ENCODE measurements around the gene CHMP2A.

Gene CHMP2A

DNA sequence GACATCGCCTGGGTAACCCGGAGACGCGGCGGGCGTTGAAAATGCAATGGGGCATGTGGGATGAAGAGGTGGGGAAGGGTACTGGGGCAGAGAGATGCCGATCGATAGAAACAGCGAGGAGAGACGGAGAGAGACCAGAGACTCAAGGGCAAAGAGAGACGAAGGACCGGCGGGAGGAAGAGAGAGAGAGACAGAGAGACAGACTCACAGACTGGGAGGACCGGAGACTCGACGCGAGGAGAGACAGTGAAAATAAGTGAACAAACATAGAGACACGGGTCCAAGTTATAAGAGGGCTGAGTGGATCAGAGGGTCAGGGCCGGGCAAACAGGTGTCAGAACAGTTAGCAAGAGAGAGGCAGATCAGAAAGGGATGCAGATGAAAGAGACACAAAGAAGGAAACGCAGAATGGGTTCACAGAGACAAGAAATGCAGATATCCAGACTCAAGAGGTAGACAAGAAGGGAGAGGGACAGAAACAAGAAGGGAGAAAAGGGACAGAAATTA is 18.8 kb upstream of the CHMP2A start:
- Mint-ChIP-seq H3K27me3 (no peaks in the 10 kb centered on the region), H3K36me3 (ENCODE audit: low read depth) (peaks cover 65% of the 10 kb centered on the region), H3K27ac (peak overlapping the region; percentile 98), H3K4me3 (peak overlapping the region; percentile 85), H3K9me3 (no peaks in the 10 kb centered on the region), H3K4me1 (ENCODE audit: low read depth) (peaks cover 48% of the 10 kb centered on the region)
- intact Hi-C loops (cut with micrococcal nuclease), result loop anchor here (1.0 to 2.0 kb wide), 3 partner anchors 14 to 55 kb away; partner anchors contain the start of genes CHMP2A and ZBTB45

DNA sequence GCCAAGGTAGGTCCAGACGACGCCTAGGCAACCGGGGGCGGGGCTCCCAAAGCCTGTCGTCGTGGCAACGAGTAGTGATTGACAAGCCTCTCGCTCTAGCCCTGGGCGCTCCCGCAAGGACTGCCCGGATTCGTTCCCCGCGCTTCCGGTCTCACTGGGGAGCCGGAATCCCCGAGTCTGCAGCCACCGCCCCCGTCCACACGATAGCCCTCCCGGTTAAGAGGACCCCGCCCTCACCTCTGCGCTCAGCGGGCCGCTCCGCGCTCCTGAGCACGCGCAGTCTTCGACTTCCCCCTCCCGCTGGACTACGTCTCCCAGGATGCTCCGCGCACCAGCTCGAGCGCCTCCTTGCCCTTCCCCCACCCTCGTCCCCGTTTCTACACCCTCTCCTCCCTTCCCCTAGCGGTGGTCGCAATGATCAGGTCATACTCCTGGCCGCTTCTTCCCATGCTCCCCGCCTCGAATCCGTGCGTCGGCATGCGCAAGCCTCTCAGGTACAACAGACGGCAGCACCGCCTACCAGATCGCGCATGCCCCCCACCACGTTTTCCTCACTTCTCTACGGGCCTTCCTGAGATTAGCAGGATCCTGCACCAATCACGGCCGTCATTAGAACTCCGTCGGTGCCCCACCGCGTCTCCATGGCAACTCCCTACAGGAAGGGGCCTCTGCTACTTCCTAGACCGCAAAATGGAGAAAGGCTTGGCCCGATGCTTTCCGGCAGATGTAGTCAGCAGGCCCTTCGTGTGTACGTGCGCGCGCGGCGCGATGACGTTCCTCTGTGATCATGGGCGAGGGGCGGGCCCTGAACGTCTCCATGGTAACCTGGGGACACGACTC is 18.1 kb upstream of the CHMP2A start, which contains the start of gene MZF1:
TSS of gene MZF1 (minus strand) at position 518 of the 840 bp plus-strand sequence. CDS start 1,946 bp downstream, outside the sequence.
- intact Hi-C loops (cut with micrococcal nuclease), result loop anchor here (1.0 to 2.0 kb wide), 3 partner anchors 14 to 54 kb away; partner anchors contain the start of genes CHMP2A and ZBTB45
- Mint-ChIP-seq H3K27me3 (no peaks in the 10 kb centered on the region), H3K4me3 (peak within 1 kb of the TSS; percentile 85), H3K36me3 (ENCODE audit: low read depth) (peaks cover 65% of the 10 kb centered on the region), H3K27ac (peak within 1 kb of the TSS; percentile 98), H3K4me1 (ENCODE audit: low read depth) (peaks cover 47% of the 10 kb centered on the region), H3K9me3 (no peaks in the 10 kb centered on the region)

DNA sequence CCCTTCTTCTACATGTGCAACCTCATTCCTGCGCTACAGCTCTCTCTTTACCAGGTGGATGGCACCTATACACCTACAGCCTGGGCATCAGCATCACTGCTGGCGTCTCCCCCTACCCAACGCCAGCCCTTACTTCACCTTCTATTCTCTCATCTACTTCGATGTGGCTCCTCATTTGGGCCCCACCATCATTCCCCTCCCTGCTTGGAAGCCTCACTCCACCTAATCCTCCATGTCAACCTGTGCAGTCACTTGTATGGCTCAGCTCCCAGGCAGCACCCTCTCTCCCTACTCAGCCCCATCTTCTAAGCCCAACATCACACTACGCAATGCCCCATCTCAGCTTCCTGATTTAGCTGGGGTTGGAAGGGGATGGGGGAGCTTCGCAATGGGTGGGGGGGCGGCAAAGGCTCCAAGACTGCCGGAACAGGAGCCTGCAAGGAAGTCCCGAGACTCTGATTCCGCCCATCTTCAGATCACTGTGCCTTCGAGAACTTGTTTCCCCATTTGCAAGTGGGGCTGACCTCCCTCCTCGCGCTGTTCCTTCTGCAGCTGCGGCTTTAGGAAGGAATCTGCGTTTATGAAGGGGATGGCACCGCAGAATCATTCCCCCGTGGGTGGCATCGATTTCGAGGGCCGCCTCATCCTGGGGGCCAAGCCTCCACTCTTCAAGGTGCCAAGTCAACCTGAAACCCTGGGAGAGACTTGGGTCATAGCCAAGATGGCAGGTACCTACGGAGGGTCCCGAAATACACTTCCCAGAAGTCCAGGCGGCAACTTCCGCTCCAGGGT is 17.3 kb upstream of the CHMP2A start:
- H3K36me3 Mint-ChIP-seq (ENCODE audit: low read depth), result peaks cover 65% of the 10 kb centered on the region
- intact Hi-C loops (cut with micrococcal nuclease), result loop anchor here (2.0 kb wide), 1 partner anchor 53 kb away; the partner anchor contains the start of gene ZBTB45
- H3K27ac Mint-ChIP-seq, result peak overlapping the region; percentile 98
- H3K27me3 Mint-ChIP-seq, result no peaks in the 10 kb centered on the region
- H3K4me1 Mint-ChIP-seq (ENCODE audit: low read depth), result peaks cover 40% of the 10 kb centered on the region
- no peaks in the 10 kb centered on the region for H3K9me3 Mint-ChIP-seq
- peak overlapping the region; percentile 85 for H3K4me3 Mint-ChIP-seq

DNA sequence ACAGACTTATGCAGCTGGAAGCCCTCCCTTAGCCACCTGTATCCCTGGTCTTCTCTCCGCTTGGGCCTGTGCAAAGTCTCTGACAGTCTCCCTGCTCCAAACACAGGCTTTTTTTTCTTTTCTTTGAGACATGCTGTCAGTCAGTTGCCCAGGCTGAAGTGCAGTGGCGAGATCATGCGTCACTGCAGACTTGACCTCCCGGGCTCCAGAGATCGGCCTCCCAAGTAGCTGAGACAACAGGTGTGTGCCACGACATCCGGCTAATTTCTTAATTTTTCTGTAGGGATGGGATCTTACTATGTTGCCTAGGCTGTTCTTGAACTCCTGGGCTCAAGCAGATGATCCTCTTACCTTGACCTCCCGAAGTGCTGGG is 16.7 kb upstream of the CHMP2A start:
- Mint-ChIP-seq H3K36me3 (ENCODE audit: low read depth) (peaks cover 68% of the 10 kb centered on the region), H3K27ac (peak overlapping the region; percentile 98), H3K9me3 (no peaks in the 10 kb centered on the region), H3K27me3 (no peaks in the 10 kb centered on the region), H3K4me1 (ENCODE audit: low read depth) (peaks cover 40% of the 10 kb centered on the region), H3K4me3 (peak overlapping the region; percentile 85)
- intact Hi-C loops (cut with micrococcal nuclease), result no loop called here

DNA sequence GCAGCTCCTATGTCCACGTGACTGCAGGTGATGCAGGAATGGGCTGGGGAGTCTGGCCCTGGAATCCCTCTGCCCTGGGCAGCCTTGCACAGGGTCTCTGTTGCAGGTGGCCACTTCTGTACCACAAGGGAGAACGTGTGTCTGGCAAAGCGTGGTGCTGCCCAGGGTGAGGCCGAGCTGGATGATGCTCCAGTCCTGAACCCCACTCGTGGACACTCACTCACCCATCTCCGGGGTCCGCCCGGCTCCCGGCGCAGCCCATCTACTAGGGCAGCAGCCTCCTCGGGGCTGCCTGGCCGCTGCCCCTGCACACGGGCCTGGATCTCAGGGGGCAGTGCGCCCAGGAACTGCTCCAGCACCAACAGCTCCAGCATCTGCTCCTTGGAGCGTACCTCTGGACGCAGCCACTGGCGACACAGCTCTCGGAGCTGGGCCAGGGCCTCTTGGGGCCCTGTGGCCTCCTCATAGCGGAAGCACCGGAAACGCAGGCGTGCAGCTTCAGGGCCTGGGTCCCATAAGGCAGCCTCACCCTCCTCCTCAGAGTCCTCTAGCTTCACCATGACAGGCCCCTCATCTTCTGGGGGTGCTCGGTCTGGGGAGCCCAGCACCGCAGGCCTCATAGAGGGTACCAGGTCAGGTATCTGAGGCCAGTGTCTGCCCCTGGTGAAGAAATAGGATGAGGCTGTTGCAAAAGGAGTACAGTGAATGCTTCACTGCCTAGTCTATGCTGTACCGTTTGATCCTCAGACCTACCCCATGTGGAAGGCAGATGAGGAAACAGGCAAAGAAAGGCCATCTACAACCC is 16.1 kb upstream of the CHMP2A start:
- intact Hi-C loops (cut with micrococcal nuclease), result no loop called here
- Mint-ChIP-seq H3K27ac (no peak overlapping the region), H3K4me1 (ENCODE audit: low read depth) (peaks cover 39% of the 10 kb centered on the region), H3K4me3 (no peak overlapping the region), H3K9me3 (no peaks in the 10 kb centered on the region), H3K27me3 (no peaks in the 10 kb centered on the region), H3K36me3 (ENCODE audit: low read depth) (peaks cover 74% of the 10 kb centered on the region)

DNA sequence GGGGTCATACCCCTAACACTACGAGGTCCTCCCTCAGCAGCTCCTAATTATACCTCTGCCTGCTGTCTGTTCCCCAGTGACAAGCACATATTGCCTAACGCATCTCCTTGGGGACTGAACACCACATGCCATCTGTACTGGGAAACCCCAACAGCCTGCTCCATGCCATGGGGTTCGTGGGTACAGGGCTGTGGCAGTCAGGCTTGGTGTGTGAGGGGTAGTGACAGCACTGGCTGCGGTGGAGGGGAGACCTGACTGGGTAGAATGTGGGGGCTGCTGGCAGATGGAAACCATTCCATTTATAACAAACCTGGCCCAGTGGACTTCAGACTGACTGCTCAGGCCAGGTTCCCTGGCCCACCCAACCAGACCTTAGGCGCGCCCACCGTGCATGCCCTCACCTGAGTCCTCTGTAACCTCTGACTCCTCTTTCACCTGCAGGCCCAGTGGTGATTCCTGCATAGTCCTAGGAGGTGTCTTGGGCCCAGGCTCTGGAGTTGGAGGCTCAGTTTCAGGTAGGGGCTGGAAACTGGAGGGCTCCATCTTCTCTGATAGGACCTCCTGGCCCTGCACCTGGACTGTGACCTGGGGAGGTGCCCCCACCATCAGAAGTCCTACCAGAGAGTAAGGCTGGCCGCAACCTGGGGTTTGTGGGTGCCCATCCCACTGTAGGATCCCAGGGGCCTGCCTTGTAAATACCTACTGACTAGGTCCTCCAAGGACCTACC is 15.2 kb upstream of the CHMP2A start:
- intact Hi-C loops (cut with micrococcal nuclease), result no loop called here
- H3K4me1 Mint-ChIP-seq (ENCODE audit: low read depth), result peaks cover 34% of the 10 kb centered on the region
- H3K27ac Mint-ChIP-seq, result no peak overlapping the region

DNA sequence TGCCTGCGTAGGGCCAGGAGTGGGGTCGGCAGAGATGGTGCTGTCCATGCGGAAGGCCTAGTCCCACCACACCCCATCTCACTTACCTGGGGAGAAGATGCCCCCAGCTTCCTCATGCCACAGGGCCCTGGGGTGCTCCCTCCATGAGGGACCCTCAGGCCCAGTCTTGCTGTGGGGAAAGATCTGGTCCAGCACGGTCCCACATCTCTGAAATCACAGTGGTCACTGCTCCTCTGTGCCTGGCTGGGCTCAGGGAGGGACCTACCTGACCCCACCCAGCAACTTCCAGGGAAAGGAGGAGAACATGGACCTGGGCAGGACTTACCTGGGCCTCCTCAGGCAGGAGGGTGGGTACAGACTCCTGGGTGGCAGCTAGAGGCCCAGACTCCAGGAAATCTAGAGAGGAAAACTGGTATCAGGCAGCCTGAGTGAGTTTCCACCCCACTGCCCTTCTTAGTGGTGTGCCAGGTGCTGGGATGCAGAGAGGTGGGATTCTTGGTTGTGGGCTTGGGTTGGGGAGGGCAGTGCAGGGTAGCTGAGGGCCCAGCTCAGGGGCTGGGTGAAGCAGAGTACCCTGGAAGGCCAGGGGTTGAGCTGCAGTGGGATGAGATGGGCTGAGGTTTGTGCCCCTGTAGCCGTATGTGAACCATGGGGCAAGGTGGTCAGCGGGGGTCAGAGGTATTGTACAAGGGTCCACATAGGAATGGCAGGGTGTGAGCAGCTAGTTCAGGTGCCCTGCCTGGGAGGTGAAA is 14.5 kb upstream of the CHMP2A start:
- intact Hi-C loops (cut with micrococcal nuclease), result no loop called here
- peaks cover 10% of the 10 kb centered on the region for H3K27me3 Mint-ChIP-seq
- H3K36me3 Mint-ChIP-seq (ENCODE audit: low read depth), result peaks cover 90% of the 10 kb centered on the region
- H3K9me3 Mint-ChIP-seq, result no peaks in the 10 kb centered on the region
- H3K4me3 Mint-ChIP-seq, result no peak overlapping the region
- peaks cover 34% of the 10 kb centered on the region for H3K4me1 Mint-ChIP-seq (ENCODE audit: low read depth)
- H3K27ac Mint-ChIP-seq, result no peak overlapping the region

More for the DNA sequence above, 15.2 kb upstream of the CHMP2A start:
- Mint-ChIP-seq H3K27me3 (peaks cover 5% of the 10 kb centered on the region), H3K9me3 (no peaks in the 10 kb centered on the region), H3K4me3 (no peak overlapping the region), H3K36me3 (ENCODE audit: low read depth) (peaks cover 82% of the 10 kb centered on the region)

DNA sequence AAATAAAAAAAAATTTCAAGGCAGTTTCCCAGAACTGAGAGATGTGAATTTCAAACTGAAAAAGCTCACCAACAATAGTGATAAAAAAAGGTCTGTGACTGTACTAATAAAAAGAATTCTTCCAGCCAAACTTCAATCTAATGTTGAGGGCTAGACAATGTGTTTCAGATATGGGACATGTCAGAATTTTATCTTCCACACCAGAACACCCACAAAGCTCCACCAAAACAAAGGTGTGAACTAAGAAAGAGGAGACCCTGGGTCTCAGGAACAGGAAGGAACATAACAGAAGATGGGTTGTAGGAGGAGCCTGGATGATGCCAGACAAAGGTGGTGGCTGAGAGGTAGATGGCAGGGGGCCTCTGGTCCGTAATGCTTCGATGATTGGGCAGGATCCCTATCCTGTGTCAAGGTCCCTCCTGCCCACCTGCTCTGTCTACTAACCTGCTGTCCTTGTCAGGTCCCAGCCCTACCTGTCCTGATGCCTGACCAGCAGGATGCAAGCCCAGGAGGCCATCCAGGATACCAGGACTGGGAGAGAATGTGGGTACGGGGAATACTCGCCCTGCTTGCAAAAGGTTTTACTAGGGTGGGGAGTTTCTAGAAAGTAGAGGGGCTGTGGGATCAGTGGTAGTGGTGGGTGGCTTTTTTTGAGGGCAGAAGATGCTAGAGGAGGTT is 13.7 kb upstream of the CHMP2A start:
- Mint-ChIP-seq H3K4me3 (no peak overlapping the region), H3K36me3 (ENCODE audit: low read depth) (peaks cover 90% of the 10 kb centered on the region), H3K27me3 (peaks cover 18% of the 10 kb centered on the region), H3K9me3 (no peaks in the 10 kb centered on the region), H3K4me1 (ENCODE audit: low read depth) (peaks cover 34% of the 10 kb centered on the region), H3K27ac (no peak overlapping the region)
- intact Hi-C loops (cut with micrococcal nuclease), result no loop called here

DNA sequence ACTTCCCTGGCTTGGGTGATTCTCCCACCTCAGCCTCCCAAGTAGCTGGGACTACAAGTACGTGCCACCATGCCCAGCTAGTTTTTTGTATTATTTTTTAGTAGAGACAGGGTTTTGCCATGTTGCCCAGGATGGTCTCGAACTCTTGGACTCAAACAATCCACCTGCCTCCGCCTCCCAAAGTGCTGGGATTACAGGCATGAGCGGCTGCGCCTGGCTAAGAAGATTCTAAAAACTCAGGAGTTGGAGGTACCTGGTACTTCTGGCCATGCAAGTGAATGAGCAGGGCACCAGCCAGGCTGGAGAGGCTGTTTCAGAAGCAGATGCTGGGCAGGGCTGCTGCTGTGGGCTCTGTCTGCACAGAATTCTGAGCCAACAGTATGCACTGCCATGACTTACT is 12.1 kb upstream of the CHMP2A start:
- H3K4me3 Mint-ChIP-seq, result no peak overlapping the region
- intact Hi-C loops (cut with micrococcal nuclease), result no loop called here
- peaks cover 76% of the 10 kb centered on the region for H3K36me3 Mint-ChIP-seq (ENCODE audit: low read depth)

DNA sequence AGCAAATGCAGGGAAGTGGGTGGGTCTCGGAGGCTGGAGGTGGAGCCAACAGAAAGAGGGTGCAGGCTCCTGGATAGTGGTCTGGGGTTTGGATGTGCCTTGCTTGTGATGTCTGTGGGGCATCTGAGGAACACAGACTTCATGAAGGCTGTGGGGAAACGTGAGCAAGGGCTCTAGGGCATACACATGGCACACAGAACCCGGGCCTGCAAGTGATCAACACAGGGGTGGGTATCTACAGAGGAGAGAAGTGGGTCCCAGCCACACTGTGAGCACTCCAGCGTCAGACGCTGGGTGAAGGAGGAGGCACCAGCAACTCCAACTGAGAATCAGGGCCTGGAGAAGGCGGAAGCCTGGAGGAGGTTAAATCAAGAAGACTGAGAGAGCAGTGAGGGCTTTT is 8.9 kb upstream of the CHMP2A start:
- Mint-ChIP-seq H3K4me3 (no peak overlapping the region), H3K4me1 (ENCODE audit: low read depth) (peaks cover 57% of the 10 kb centered on the region), H3K36me3 (ENCODE audit: low read depth) (peaks cover 52% of the 10 kb centered on the region), H3K27me3 (peaks cover 52% of the 10 kb centered on the region), H3K9me3 (no peaks in the 10 kb centered on the region), H3K27ac (peak overlapping the region; percentile 44)
- intact Hi-C loops (cut with micrococcal nuclease), result no loop called here

More for the DNA sequence above, 12.1 kb upstream of the CHMP2A start:
- Mint-ChIP-seq H3K27me3 (peaks cover 34% of the 10 kb centered on the region), H3K9me3 (no peaks in the 10 kb centered on the region), H3K27ac (no peak overlapping the region), H3K4me1 (ENCODE audit: low read depth) (peaks cover 43% of the 10 kb centered on the region)

DNA sequence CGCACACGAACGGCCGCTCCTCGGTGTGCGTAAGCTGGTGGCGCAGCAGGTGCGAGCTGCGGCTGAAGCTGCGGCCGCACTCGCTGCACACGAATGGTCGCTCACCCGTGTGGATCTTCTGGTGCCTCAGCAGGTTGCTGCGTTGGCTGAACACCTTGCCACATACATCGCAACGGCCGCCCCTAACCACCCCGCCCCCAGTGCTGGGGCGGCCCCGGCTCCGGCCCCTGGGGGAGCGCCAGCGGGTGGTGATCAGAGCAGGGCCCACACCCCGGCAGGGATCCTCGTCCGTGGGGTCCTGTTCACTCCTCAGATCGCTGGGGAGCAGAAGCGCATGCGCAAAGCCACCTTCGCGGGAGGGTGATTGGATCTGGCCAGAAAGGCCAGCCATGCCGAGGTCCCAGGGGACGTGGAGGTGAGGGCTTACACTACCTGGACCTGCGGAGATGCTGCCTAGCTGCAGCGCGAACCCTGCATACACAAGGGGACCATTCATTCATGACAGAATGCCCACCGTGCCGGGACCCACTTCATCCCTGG is 8.2 kb upstream of the CHMP2A start:
- H3K4me3 Mint-ChIP-seq, result peak overlapping the region; percentile 60
- H3K9me3 Mint-ChIP-seq, result no peaks in the 10 kb centered on the region
- H3K4me1 Mint-ChIP-seq (ENCODE audit: low read depth), result peaks cover 50% of the 10 kb centered on the region
- H3K27me3 Mint-ChIP-seq, result peaks cover 52% of the 10 kb centered on the region
- H3K27ac Mint-ChIP-seq, result peak overlapping the region; percentile 44
- intact Hi-C loops (cut with micrococcal nuclease), result no loop called here
- peaks cover 52% of the 10 kb centered on the region for H3K36me3 Mint-ChIP-seq (ENCODE audit: low read depth)
